ENCODE measurements around the gene WDR90. TPM values are rescaled to one million over a fixed set of nuclear protein-coding genes. Genes with fewer than 3 reads are reported as not detected.
A peak's percentile ranks its signal among the peaks of the same experiment; 100 is the strongest.

WDR90 gene
- polyA plus RNA-seq, 3 donors = 36.9 to 62.0 (median 48.4) TPM

DNA sequence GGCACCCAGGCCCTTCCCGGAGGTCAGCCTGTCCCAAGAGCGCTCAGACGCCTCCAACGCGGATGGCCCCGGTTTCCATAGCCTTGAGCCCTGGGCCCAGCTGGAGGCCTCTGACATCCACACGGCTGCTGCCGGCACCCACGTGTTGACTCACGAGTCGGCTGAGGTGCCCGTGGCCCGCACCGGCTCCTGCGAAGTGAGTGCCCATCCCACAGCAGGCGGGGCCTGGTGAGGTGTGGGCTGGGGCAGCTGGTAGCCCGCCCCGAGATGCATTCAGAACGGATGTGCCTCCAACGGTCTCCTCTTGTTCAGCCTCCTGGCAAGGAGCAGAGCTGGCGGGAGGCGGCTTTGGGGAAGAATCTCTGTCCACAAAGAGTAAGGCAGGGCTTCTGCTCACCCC lies 2.7 kb downstream of the WDR90 start:
- no peak for DNase-seq (ENCODE audit: extremely low read depth in 1 of 11, low read depth in 9 of 11, low spot score in 4 of 11)

DNA sequence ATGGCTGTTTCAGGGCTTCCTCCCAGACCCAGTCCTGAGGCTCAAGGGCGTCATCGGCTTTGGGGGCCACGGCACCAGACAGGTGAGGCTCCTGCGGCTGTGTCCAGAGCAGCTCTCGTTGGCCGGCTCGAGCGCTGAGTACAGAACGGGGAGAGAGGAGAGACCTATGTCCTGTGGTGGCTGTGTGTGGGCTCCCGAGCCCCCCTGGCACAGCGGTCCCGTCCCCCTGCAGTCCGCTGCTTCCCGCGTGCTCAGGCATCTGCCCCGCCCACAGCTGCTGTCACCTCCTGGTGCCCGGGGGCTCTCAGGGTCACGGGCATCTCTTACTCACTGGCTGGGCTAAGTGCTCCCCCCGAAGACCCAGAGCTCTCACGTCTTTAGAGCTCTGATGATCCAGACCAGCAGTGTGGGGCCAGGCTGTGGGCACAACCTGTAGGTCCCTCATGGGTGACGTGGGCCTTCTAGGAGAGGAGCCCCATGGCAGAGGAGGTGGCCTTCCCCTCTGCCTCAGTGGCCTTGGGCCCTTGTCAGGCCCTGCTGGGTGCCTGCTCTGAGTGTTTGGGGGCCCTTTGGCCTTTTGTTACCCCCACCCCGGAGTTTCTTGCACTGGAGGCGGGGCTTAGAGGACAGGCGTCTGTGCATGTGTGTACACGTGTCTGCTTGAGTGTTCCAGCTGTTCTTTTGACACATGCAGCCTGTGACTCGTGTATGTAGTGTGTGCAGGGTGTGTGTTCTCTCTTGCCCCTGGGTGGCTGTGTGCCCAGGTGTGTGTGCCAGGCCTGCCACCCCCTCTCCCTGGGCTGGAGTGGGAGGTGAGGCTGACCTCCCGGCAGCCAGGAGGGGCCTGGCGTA lies 3.5 kb downstream of the WDR90 start:
- DNase-seq (ENCODE audit: extremely low read depth in 1 of 11, low read depth in 9 of 11, low spot score in 4 of 11) = no peak

DNA sequence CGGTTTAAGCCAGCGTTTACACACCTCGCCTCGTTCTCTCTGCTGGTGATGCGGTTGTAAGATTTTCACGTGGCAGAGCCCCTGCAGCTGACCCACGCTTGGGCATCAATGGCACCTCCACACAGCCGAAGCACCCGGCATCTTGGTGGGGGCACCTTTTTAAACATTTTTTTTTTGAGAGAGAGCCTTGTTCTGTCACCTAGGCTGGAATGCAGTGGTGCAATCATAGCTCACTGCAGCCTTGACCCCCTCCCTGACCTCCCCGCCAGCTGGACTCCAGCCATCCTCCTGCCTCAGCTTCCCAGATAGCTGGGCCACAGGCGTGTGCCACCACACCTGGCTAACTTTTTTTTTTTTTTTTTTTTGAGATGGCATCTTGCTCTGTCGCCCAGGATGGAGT lies 4.9 kb downstream of the WDR90 start:
- no peak for DNase-seq (ENCODE audit: extremely low read depth in 1 of 11, low read depth in 9 of 11, low spot score in 4 of 11)

DNA sequence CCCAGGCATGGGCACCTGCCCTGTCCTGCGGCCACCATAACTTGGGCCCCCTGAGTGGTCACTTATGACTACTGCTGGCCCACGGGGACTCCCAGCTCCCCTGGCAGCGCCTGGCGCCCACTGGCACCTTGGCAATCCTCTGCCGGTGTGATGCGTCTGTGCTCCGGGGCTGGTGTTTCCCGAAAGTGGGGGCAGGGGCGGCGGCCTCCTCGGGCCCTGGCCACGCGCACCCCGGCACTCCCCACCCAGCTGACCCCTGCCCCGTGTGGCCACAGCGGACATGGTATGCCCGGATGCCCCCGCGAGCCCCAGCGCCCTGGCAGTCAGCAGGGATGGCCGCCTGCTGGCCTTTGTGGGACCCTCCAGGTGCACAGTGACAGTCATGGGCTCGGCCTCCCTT lies 8.3 kb downstream of the WDR90 start:
- DNase-seq (ENCODE audit: extremely low read depth in 1 of 11, low read depth in 9 of 11, low spot score in 4 of 11) = no peak

DNA sequence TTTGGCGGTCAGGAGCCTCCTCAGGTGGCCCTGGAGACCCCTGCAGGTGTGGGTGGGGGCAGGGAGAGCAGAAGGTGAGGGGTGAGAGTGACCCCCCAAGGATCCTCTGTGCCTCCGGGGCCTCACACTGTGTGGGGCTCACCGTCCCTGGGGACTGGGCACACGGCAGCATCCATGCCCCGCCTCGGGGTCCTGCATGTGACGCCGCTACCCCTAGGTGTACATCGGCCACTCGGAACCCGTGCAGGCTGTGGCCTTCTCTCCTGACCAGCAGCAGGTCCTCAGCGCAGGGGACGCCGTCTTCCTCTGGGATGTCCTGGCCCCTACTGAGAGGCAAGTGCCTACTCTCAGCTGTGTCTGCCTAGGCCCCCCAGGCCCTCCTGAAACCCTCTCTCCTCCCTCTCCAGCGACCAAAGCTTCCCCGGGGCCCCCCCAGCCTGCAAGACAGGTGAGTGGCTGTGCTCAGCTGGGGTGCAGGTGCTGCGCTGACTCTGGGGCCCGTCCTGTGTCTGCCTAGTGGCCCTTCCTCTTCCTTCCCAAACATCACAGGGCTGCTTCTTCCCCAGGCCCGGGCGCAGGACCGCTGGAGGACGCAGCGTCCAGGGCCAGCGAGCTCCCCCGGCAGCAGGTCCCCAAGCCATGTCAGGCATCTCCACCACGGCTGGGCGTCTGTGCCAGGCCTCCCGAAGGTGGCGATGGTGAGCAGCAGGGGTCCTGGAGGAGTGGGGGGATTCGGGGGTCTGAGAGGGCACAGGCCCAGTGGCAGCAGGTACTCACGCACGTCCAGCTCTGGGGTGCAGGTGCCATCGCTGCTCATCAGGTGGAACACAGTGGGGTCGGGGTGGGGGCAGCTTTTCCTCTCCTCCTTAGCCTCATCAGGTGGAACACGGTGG lies 9.8 kb downstream of the WDR90 start:
- DNase-seq (ENCODE audit: extremely low read depth in 1 of 11, low read depth in 9 of 11, low spot score in 4 of 11) = no peak

DNA sequence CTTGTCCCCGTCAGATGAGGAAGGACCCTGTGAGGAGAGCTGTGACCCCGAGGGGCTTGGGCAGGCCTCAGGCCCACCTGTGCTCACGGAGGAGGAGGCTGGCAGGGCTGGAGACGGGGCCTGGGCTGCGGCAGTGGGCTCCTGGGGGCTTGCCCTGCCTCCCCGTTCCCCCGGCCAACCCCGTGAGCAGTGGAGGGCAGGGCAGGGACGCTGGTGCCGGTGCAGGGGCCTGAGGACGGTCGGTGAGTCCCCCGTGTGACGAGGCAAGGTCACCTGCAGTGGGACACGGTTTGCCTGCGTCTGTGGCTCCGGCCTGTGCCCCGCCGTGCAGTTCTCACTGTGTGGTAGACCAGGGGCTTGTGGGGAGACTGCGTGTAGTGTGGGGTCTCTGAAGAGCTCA lies 10.5 kb downstream of the WDR90 start:
- DNase-seq (ENCODE audit: extremely low read depth in 1 of 11, low read depth in 9 of 11, low spot score in 4 of 11) = no peak

DNA sequence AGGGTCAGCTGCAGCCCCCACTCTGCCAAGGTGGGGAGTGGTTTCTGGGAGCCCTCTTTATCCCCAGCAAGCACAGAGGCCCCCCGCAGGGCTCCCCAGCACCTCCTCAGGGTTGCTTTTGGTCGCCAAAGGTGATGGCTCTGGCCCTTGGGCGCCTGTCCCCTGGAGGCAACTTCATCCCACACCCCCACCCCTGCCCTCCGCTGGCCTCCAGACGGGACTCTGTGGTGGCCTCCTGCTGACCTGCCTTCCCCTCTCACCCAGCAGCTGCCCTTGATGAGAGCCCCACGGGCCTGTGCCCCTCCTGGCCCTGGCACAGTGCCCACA lies 10.9 kb downstream of the WDR90 start:
- no peak for DNase-seq (ENCODE audit: extremely low read depth in 1 of 11, low read depth in 9 of 11, low spot score in 4 of 11)

DNA sequence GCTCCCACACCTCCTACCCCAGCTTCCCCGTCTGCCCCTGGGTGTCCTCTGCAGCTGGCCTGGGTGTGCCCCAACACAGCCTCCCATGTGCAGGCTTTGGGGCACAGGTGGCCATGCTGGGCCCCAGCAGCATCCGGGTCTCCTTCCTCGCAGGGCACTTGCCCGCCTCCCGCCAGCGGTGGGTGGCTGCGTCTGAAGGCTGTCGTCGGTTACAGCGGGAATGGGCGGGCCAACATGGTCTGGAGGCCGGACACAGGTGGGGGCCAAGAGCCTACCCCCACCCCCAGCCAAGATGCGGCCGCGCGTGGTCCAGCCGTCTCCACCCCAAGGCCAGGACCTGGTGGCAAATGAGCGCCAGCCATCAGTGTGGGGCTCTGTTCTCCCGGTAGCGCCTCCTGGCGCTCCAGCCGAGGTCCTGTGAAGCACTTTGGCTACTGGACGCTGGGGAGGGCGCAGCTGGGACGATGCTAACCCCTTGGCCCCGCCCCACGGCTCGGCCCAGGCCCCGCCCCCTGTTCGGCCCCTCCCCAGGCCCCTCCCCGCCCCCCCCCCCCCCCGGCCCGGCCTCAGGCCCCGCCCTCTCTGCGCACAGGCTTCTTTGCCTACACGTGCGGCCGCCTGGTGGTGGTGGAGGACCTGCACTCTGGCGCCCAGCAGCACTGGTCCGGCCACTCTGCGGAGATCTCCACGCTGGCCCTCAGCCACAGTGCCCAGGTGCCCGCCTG lies 11.5 kb downstream of the WDR90 start:
- peak in 7 of 11 donors; percentile 58 to 73 (median 66) for DNase-seq (ENCODE audit: extremely low read depth in 1 of 11, low read depth in 9 of 11, low spot score in 4 of 11)

DNA sequence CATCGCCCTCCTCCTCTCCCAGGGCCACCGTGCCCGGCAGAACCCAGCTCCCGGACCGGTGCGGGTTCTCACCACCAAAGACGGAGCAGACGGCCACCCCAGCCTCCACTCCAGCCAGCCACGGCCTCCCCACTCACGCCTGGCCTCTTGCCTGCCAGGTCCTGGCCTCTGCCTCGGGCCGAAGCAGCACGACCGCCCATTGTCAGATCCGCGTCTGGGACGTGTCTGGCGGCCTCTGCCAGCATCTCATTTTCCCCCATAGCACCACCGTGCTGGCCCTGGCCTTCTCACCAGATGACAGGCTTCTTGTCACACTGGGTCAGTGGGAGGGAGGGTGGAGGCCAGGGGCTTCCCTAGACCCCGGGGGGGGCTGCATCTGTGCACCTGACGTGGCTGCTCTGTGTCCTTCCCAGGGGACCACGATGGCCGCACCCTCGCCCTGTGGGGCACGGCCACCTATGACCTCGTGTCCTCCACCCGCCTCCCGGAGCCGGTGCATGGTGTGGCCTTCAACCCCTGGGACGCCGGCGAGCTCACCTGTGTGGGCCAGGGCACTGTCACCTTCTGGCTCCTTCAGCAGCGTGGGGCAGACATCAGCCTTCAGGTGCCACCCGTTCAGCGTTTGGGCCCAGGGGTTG lies 12.1 kb downstream of the WDR90 start:
- DNase-seq (ENCODE audit: extremely low read depth in 1 of 11, low read depth in 9 of 11, low spot score in 4 of 11) = no peak

DNA sequence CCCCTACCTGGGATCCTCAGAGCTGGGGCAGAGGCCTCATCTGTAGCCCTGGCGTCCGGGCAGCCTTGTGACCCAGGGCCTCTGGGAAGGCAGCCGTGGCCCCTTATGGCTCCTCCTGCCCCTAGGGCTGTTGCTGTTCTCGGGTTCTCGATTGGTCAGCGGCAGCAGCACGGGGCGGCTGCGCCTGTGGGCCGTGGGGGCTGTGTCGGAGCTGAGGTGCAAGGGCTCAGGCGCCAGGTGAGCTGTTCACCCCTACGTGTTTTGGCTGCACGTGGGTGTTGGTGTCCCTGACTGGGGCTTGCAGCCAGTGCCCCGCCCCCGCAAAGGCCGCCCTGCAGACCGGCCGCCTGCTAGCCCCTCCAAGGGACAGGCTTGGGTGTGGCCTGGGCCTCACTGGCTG lies 12.9 kb downstream of the WDR90 start:
- DNase-seq (ENCODE audit: extremely low read depth in 1 of 11, low read depth in 9 of 11, low spot score in 4 of 11) = no peak

DNA sequence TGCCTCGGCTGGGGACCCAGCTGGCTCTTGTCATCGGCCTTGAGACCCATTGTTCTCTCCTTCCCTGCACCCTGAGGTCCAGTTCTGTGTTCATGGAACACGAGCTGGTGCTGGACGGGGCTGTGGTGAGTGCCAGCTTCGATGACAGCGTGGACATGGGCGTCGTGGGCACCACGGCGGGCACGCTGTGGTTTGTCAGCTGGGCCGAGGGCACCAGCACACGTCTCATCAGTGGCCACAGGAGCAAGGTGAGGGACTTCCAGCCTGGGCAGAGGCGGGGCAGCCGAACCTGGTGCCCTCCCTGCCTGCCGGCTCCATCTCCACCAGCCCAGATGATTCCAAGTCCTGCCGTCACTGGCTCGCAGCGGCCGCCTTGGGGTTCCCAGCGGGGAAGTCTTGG lies 13.4 kb downstream of the WDR90 start:
- DNase-seq (ENCODE audit: extremely low read depth in 1 of 11, low read depth in 9 of 11, low spot score in 4 of 11) = no peak

DNA sequence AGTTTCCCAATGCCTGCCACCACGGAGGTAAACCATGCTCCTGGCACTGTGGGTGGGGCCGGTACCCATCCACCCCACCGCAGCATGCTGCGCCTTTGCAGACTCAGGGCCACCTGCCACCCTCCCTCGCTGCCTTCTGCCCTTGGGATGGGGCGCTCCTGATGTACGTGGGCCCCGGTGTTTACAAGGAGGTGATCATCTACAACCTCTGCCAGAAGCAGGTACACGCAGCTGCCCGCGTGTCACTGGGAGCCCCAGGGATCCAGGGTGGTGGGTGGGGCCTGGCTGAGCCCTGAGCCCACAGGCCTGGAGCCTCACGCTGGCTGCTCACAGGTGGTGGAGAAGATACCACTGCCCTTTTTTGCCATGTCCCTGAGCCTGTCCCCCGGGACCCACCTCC lies 17.4 kb downstream of the WDR90 start:
- no peak for DNase-seq (ENCODE audit: extremely low read depth in 1 of 11, low read depth in 9 of 11, low spot score in 4 of 11)

DNA sequence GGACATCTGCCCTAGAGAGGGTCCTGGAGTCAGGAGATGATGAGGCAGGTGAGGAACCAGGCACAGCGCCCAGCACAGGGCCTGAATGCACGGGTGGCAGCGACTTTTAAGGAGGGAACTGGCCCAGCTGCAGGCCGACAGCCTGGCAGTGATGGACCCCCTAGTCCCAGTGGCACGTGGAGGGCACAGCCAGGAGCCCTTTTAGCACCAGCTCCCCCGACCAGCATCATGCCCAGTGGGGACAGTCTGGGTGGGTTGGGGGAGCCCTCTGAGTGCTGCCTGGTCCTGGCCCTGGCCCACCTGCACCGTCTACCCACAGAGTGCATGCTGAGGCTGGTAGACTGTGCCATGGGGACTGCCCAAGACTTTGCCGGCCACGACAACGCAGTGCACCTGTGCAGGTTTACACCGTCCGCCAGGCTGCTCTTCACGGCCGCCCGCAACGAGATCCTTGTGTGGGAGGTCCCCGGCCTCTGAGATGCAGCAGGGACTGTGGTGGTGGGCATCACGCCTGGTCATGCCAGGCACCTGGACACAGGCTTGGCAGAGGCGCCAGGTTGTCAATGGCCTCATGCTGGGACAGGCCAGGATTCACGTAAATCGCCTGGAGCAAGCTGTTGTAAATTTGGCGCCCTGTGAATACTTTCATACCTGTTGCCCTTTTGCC lies 18.1 kb downstream of the WDR90 start:
- DNase-seq (ENCODE audit: extremely low read depth in 1 of 11, low read depth in 9 of 11, low spot score in 4 of 11) = no peak

DNA sequence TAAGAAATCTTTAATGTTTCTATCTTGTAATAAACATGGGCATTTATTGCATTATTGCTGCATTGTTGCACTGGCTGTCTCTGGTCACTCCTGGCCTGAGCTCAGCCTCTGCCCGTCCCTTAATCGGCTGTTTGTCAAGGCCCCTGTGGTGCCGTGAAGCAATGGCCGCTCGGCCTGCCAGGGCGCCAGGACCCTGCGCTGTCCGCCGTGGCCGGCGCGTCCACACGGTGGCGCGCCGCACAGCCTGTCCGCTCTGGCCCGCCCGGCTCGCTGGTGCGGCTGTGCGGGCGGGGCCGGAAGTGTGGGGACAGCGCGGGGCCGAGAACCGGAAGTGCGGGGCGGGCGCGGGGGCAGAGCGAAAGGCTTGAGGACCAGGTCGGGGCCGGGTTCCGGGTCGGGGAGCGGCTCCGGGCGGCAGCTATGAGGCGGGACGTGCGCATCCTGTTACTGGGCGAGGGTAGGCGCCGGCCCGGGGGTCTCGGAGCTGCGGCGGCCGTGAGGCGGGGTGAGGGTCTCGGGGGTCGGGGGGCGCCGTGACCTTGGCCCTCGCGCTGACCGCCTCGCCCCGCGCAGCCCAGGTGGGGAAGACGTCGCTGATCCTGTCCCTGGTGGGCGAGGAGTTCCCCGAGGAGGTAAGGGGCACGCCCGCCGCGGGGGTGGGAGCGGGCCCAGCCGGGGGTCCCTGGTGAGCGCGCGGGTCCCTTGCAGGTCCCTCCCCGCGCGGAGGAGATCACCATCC lies 18.8 kb downstream of the WDR90 start, which contains the start of gene RHOT2:
TSS of gene RHOT2 (plus strand) at position 353 of the 739 bp plus-strand sequence. CDS start at position 421, 68 bp downstream.
- DNase-seq (ENCODE audit: extremely low read depth in 1 of 11, low read depth in 9 of 11, low spot score in 4 of 11) = peak in 10 of 11 donors; percentile 72 to 91 (median 87)

DNA sequence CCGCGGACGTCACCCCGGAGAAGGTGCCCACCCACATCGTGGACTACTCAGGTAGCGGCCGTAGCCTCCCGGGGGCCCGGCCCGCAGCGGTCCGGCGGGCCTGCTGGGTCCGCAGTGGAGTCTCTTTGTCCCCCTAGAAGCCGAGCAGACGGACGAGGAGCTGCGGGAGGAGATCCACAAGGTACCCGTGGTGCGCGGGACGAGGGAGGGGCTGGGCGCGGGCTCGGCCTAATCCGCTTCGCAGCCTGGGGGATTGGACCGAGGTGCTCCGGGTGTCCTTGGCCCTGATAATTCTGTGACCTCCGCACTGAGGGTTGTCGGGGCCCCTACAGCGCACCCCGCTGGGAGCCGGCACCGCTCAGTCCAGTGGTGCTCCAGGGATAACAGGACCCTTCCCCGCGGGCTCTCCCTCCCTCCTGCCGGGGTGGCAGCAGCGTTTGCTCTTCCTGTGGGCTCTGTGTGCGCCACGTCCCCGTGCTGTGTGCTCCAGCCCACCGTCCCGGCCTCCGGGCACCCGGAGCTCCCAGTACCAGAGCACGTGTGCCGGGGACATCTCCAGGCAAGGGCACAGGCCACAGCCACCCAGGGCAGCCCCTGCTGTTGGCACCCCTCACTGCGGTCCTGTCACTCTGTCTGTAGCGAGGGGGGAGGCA lies 19.5 kb downstream of the WDR90 start:
- DNase-seq (ENCODE audit: extremely low read depth in 1 of 11, low read depth in 9 of 11, low spot score in 4 of 11) = no peak

DNA sequence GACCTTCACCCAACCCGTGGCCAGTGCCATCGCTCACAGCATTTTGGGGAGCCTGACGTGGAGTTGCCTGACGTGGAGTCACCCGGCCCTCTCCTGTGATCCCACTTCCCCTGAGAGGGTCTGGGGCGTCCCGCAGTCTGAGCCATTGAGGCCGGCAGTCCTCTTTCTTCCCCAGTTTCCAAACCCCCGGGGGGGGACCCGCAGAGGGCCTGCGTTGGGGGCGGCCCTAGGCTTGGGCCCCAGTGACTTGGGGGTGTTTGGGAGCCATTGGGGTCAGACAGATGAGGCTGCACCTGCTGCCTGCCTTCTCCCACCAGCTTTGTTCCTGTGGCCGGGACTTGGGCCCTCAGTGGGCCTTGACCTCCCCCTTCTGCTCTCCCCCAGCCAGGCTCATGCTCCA lies 20.5 kb downstream of the WDR90 start:
- no peak for DNase-seq (ENCODE audit: extremely low read depth in 1 of 11, low read depth in 9 of 11, low spot score in 4 of 11)

Data from renal cortex interstitium (tissue), 11 donors.